ENCODE results near the gene TMEM37. TPM values are rescaled to one million over a fixed set of nuclear protein-coding genes. Genes with fewer than 3 reads are reported as not detected.

The TMEM37 gene
- total RNA-seq, 1 experiment from 2014 or later: 4.2 TPM

GRCh38 chr2:119414894-119415293 lies 16.8 kb upstream of the TMEM37 start:
- H3K27me3 Mint-ChIP-seq (ENCODE audit: low read depth): peaks cover 2% of the 10 kb centered on the region
- H3K4me3 Mint-ChIP-seq: no peak overlapping the region
- Histone ChIP-seq H3K79me1 (ENCODE audit: insufficient read depth, low read depth, low read length, poor library complexity, severe bottlenecking) (no peaks in the 10 kb centered on the region), H4K5ac (ENCODE audit: insufficient read length, low read depth, low read length) (no peak overlapping the region), H2BK120ac (ENCODE audit: low read depth, low read length, poor library complexity, severe bottlenecking) (no peak overlapping the region), H4K20me1 (ENCODE audit: control insufficient read depth, insufficient read depth, insufficient read length) (no peaks in the 10 kb centered on the region), H3K9me3 (ENCODE audit: control insufficient read depth, low read depth, low read length) (no peaks in the 10 kb centered on the region), H2AFZ (ENCODE audit: low read length) (no peak overlapping the region), H3T11ph (ENCODE audit: low read length) (no peak overlapping the region), H3K4me1 (ENCODE audit: insufficient read depth, low read length) (0 out of 2 replicates have a peak, but pooled peaks cover 2% of the 10 kb centered on the region), H3K56ac (ENCODE audit: insufficient read length, low read depth, low read length) (no peak overlapping the region), H2BK20ac (ENCODE audit: low read depth, low read length, poor library complexity, severe bottlenecking) (no peak overlapping the region), H4K91ac (ENCODE audit: insufficient read length, low read depth, low read length) (no peak overlapping the region), H4K8ac (replicated peaks; ENCODE audit: insufficient read length, low read depth, low read length) (no peak overlapping the region), H3K4me2 (ENCODE audit: insufficient read depth, insufficient read length, low read length) (no peak overlapping the region), H3K9ac (ENCODE audit: extremely low read depth, insufficient read length, low read length) (no peak overlapping the region), H3K27ac (ENCODE audit: insufficient read length, low read depth, low read length) (no peak overlapping the region), H2BK15ac (ENCODE audit: low read depth, low read length) (no peak overlapping the region), H3K27me3 (ENCODE audit: insufficient read depth, low read length) (no peaks in the 10 kb centered on the region), H3K18ac (ENCODE audit: insufficient read length, low read depth, low read length) (no peak overlapping the region), H3K23ac (ENCODE audit: insufficient read length, low read depth, low read length) (no peak overlapping the region), H3K14ac (ENCODE audit: insufficient read depth, low read length) (no peak overlapping the region), H2AK5ac (ENCODE audit: insufficient read length, low read length) (no peak overlapping the region), H2BK5ac (ENCODE audit: insufficient read length, low read length) (no peak overlapping the region), H3K79me2 (ENCODE audit: insufficient read depth, low read length) (no peaks in the 10 kb centered on the region), H2BK12ac (ENCODE audit: insufficient read length, low read depth, low read length) (no peak overlapping the region), H3K23me2 (ENCODE audit: insufficient read length, low read depth, low read length, poor library complexity, severe bottlenecking) (no peaks in the 10 kb centered on the region), H3K4ac (ENCODE audit: low read depth, low read length) (no peak overlapping the region)
- peaks cover 2 to 3% of the 10 kb centered on the region in 2 experiments for H3K4me1 Mint-ChIP-seq
- no peak overlapping the region for H3K27ac Mint-ChIP-seq
- WGBS (ENCODE audit: extremely low coverage, insufficient read length, low lambda C conversion rate): no CpG with 5 or more reads among the region's 3 CpGs
- peaks cover 0 to 8% (median 3%) of the 10 kb centered on the region in 3 experiments; a peak in 3 of 7 replicates for H3K36me3 Mint-ChIP-seq (ENCODE audit: insufficient read depth in 1 of 3, low read depth in 3 of 3)
- TF ChIP-seq CTCF (conservative IDR thresholded peaks at IDR 0.05): no peak
- DNase-seq: no peak
- H3K9me3 Mint-ChIP-seq: peaks cover 2 to 21% of the 10 kb centered on the region in 2 experiments; a peak in 3 of 5 replicates
